NCI-H2196 (cell line): ENCODE measurements around the gene GALNT9.
"Not testable (repeated sequence)": the region's sequence is repeated elsewhere in the genome, so short reads cannot be mapped to it uniquely, and the experiment has no call there.

Experiments
- DNase-seq: peaks from one replicate; lab custom pipeline; 2025; ENCODE audit not compliant: unreplicated experiment; lab: John Stamatoyannopoulos, UW

Gene GALNT9

GRCh38 chr12:132358241-132359225, 29.1 kb upstream of the GALNT9 start:
- DNase-seq = not testable (repeated sequence)

GRCh38 chr12:132357623-132358186, 28.3 kb upstream of the GALNT9 start:
- no peak for DNase-seq

DNA sequence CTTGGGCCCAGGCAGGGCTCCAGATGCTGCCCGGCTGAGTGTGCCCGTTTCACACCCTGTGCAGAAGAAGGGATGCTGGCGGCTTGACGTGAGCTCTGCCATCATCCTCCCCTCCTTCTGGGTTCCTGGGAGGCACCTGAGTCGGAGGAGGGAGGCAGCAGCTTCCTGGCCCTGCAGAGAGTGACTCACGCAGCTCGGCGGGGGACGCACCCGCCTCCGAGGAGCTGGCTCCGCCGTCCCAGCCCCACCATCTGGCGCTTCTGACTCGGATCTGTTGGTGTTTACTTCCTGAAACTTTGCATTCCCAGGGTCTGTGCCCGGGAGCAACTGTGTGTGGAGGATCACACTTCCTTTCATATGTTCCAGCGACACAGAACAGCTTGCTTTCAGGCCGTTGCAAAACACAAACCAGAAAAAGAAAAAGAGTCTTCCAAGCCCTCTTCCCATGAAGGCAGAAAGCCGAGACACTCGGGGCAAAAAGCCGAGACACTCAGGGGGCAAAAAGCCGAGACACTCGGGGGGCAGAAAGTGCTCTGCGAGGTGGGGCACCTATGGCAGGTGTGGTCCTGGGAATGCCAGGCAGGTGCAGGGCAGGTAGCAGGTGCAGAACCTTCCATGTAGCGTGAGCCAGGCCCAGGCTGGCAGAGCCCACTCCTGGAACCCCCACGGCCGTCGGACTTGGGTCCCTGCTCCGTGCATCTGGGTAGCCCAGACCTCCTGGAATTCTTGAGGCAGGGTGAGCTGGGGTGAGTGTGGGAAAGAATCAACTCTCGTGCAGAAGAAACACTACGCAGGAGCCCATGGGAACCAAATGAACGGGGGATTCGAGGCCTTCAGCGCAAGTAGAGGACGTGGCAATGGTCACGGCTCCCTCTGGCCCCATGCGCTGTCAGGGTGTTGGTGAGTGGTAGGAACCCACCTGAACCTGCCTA, 27.6 kb upstream of the GALNT9 start:
- peak; percentile 42 for DNase-seq

- no peak for DNase-seq
These were observed 26.6 kb upstream of the GALNT9 start for GRCh38 chr12:132355742-132356681.

DNA sequence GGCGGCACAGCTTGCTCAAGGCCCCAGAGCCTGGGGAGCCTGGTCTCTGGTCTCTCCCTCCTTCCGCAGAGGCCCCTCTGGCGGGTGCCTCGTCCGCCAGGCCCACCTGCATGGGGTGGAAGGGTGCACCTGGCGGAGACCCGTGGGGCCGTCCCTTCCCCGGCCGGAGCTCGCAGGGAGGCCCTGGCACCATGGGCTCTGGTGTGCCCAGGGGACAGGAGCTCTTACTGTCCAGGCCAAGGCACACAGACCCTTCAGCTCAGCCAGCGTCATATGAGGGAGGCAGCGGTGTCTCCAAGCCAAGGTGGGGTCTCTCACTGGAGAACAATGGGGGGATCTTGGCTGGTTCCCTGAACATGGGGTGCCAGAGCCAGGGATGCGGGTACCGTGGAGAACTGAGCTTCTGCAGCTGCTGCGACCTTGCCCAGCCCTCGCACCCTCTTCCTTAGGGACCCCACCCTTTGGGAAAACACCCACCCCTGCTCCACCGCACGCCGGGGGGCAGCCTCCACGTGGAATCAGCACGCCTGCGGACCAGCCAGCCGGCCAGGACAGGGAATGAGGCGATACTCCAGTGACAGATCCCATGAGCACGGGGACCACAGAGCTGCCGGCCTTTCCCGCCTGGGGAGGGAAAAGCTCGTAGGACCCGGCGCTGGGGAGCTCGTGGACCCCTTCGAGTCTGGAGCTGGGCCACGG, 25.7 kb upstream of the GALNT9 start:
- DNase-seq = no peak

- DNase-seq = no peak
These were observed 25.0 kb upstream of the GALNT9 start for GRCh38 chr12:132354211-132354981.

- no peak for DNase-seq
These were observed 24.4 kb upstream of the GALNT9 start for GRCh38 chr12:132353811-132354210.

DNA sequence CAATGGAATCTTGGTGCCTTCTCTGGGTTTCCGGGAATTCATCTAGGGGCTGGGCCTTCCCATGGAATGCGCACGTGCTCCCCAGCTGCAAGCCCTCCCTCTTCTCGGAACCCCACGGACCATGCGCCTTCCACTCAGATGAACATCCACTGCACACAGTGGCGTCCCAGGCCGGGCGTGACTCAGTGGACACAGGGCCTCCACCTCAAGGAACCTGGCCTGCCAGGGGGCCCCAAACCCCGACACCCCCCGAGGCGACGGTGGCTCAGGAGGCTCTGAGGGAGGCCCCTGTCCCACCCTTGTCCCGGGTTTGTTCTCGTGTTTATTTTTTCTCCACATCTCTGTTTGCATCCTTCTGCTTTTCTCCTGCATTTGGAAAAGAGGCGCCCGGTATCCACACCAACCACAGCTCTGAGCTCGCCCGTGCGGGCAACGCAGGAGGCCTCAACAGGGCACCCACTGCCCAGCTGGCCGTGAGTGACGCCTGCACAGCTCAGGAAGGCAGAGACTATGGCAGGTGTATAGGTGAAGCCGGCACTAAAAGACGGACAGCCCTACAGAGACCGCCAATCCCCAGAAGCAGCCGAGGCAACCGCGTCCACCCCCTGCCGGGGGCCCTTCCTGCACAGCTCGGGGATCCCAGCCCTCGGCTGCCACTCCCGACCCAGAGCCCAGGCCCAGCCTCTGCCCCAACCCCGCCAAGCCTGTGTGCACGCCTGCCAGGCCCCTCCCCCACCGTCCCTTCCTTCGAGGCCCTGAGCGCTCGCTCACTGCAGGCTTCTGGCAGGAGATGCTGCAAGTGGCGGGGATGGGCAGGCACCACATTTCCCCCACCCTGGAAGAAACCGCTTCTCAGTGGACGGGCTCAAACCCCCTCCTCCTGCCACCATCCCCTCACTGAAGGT, 23.8 kb upstream of the GALNT9 start:
- no peak for DNase-seq

DNA sequence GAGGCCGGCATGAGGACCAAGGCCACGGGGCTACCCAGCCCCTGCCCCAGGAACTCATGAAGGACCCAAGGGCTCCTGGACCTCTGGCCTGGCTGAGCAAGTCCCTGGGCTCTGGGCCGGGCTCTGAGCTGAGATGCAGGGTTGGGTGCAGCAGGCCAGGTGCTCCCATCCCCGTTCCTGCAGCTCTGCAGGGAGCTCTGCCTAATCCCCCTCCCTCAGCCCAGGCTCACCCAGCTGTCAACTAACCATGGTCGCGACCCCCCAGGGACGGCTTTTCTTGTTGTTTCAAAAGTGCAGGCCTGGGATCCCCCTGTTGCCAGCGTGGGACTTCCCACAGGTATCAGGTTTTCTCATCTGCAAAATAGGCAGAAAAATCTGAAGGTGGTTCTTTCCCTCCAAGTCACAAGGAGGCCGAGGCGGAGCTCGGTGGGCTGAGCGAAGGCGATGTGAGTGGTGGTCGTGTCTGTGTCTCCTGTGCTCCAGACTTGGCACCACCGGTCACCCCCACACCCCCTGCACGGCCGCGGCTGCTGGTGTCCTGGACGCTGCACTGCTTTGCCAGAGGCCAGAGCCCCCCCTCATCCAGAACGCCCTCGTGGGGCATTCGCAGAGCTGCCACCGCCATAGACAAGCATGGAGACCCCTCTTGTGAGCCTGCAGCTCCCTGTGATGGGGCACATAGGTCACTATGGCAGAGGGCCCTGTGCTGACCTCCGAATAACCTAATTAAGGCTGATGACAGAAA, 22.5 kb upstream of the GALNT9 start:
- DNase-seq = no peak

GRCh38 chr12:132349501-132350131, 20.2 kb upstream of the GALNT9 start:
- DNase-seq = no peak

- no peak for DNase-seq
These were observed 18.8 kb upstream of the GALNT9 start for GRCh38 chr12:132348176-132348575.

DNA sequence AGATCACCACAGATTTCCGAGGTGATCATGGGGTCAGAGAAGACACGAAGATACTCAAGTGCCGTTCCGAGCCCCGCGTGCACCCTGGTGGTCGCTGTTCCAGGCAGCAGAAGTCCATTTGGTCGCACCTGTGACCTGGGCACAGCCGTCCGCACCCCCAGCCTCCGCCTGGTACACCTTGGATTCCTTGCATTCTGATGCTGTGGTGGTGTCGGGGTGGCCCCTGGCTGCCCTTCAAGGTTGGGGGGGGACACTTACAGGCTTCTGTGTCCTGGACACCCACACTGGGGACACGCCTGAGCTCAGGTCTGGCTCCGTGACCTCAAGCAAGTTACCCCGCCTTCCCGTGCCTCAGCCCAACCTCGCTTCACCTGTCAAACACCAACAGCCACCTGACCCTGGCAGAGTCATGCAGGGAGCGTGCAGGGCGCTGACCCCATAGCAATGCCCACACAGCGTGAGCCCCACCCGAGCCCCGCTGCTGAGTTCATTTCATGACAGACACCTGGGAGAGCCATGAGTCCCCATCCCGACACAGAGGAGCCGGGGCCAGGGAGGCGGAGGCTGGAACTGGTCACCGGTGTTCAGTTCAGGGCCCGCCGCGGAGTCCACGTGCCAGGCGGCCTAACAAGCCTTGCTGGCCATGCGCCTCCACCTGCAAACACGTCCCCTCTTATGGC, 17.9 kb upstream of the GALNT9 start:
- no peak for DNase-seq

- DNase-seq = no peak
These were observed 17.2 kb upstream of the GALNT9 start for GRCh38 chr12:132346471-132347175.

DNA sequence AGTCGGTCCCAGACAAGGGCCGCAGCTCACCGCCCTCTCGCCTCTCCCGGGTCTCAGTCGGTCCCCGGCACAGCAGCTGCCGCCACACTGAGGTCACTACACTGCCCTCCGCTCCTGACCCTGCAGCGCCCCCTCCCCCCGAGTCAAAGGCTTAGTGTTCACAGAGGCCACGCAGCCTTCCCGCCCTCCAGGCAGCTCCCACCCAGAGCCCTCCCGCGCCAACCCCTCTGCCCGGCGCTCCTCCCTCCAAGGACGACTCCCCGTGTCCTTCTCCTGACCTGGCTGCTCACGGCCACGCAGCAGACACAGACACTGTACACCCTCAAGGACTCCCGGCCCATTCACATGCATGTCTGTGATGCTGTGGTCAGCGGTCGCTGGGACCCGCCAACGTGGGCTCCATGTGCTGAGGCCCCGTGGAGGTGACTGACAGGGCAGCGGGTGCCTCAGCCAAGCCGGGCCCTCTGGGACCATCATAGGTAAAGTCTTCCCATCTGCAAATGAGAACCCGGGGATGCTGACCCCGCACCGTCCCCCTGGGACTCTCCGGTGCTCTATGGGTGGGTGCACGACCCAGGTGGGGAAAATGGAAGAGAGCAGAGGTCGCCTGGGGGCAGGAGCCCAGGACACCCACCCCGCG, 16.3 kb upstream of the GALNT9 start:
- no peak for DNase-seq

- DNase-seq = no peak
These were observed 15.7 kb upstream of the GALNT9 start for GRCh38 chr12:132345126-132345525.
